ENCODE results near the gene PHACTR3.

Gene PHACTR3

DNA sequence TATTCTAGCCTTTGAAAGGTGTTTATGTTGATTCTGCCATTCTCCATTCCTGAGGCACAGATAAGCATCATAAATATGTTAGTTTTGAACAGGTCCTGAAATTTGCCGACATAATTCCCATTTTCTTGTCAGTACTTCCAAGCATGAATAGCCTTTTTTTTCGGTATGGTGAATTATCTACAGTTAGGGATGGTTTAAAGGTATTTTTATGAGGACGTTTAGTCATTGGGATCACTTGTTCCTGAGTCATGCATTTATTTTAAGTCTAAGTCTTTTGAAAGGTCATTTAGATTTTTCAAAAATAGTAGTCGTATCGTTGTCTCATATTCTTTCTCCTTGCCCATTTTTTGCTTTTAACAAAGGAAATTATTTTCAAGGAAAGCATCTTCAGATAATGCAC, 98.7 kb downstream of the PHACTR3 start:
- DNase-seq: no peak

GRCh38 chr20:59705651-59706399, 101.5 kb downstream of the PHACTR3 start:
- no peak for DNase-seq

DNA sequence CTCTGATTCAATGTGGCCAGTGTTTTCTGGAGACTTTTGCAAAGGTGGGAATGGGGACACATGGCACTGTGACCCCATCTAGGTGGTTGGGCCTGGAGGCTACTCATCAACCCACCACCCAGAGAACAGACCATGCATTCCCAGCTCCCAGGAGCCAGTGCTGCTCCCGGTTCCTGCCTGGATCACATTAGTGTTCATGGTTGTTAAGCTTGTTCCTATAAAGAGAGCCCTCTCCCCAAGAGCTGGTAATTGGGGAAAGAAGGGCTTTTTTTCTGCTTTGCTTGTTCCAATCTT, 102.0 kb downstream of the PHACTR3 start:
- no peak for DNase-seq

- no peak for DNase-seq
These were observed 104.0 kb downstream of the PHACTR3 start for GRCh38 chr20:59708326-59708725.

GRCh38 chr20:59709636-59710035, 105.3 kb downstream of the PHACTR3 start:
- DNase-seq: no peak

DNA sequence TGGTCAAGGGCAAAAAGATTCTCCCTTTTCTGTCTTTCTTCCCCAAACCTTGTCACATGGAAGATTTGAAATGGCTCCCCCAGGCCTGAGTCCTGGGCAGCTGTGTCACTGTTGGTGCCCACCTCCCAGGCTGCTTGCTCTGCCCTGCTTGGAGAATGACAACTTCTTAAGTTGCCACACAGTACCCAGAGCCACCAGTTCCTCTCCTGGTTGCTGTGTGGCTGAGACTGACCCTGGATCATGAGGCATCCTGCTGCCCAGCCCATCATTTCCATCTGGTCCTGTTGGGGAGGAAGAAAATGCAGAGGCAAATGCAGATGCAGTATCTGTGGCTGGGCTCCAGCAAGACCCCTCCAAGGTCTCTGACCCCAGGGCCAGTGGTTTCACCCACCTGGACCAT, 113.7 kb downstream of the PHACTR3 start:
- DNase-seq: no peak

- DNase-seq: no peak
These were observed 114.4 kb downstream of the PHACTR3 start for GRCh38 chr20:59718751-59719150.

GRCh38 chr20:59720013-59720412, 115.7 kb downstream of the PHACTR3 start:
- DNase-seq: no peak

- DNase-seq: no peak
These were observed 117.0 kb downstream of the PHACTR3 start for GRCh38 chr20:59721386-59721785.

DNA sequence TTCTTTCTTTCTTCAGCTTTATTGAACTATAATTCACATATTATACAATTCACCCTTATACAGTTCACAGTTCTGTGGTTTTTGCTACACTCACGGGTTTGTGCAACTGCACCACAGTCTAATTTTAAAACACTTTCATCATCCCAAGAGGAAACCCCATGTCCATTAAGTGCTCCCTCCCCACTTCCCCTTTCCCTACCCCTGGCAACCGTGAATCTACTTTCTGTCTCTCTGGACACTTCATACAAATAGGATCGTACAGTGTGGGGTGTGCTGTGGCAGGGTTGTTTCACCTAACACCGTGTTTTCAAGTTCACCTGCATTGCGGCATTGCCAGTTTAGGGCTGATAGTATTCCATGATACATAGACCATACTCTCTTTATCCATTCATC, 118.8 kb downstream of the PHACTR3 start:
- DNase-seq: no peak

DNA sequence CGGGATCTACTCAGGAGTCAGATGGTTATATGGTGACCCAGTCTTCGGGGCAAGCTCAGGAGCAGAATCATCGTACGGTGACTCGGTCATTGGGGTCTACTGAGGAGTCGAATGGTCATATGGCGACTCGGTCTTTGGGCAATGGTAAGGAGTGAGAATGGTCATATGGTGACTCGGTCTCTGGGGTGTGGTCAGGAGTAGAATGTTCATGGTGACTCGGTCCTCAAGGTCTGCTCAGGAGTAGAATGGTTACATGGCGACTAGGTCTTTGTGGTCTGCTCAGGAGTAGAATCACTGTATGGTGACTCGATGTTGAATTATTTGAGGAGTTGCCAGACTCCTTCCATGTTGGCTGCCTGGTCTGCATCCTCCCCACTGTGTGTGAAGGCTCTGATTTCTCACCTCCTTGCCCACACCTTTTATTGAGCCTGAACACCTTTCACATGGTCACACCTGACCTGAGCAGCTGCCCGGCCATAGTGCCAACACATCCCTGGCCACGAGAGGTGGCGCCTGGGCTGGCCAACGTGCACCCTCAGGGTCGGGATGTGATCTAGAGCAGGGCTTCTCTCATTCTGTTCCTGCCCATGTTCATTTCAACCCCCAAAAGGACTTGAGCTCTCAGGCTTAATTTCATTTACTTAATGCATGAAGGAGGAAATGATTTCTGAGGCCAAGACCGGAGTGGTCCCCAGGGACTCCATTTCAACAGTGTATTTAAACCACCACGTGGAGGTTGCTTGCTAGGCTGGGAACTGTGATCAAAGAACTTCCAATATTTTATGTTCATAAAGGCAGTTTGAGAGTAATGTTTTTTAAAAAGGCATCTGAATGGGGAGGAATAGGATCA, 119.5 kb downstream of the PHACTR3 start:
- DNase-seq: no peak

DNA sequence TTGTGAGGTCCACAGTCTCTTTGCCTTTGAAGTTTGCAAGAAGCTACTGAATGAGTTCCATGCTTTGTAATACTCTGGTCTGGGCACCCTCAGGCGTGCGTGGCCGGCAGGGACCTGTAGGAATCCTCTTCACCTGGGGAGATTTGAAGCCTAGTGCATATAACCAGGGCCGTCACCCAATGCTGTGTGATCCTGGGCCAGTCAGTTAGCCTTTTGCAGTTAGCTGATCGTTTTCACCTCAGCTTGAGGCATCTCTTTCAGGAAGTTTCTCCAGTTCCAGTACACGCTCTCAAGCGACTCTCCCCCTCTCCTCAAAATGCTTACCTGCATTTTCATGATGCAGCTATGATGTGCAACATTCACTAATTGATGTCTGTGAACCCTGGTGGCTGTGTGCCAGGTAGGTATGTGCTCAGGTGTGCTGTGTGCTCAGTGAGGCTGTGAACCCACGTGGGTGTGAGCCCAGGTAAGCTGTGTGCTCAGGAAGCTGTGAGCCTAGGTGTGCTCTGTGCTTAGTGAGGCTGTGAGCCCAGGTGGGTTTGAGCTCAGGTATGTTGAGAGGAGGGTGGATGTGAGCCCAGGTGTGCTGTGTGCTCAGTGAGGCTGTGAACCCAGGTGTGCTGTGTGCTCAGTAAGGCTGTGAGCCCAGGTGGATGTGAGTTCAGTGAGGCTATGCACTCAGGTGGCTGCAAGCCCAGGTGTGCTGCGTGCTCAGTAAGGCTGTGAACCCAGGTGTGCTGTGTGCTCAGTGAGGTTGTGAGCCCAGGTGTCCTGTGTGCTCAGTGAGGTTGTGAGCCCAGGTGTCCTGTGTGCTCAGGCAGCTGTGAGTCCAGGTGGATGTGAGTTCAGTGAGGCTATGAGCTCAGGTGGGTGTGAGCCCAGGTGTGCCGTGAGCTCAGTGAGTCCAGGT, 120.4 kb downstream of the PHACTR3 start:
- DNase-seq: no peak

- no peak for DNase-seq
These were observed 121.3 kb downstream of the PHACTR3 start for GRCh38 chr20:59725476-59726280.

- DNase-seq: no peak
These were observed 121.9 kb downstream of the PHACTR3 start for GRCh38 chr20:59726281-59726595.

- DNase-seq: no peak
These were observed 124.5 kb downstream of the PHACTR3 start for GRCh38 chr20:59728722-59729430.

- DNase-seq: no peak
These were observed 125.2 kb downstream of the PHACTR3 start for GRCh38 chr20:59729506-59729905.

DNA sequence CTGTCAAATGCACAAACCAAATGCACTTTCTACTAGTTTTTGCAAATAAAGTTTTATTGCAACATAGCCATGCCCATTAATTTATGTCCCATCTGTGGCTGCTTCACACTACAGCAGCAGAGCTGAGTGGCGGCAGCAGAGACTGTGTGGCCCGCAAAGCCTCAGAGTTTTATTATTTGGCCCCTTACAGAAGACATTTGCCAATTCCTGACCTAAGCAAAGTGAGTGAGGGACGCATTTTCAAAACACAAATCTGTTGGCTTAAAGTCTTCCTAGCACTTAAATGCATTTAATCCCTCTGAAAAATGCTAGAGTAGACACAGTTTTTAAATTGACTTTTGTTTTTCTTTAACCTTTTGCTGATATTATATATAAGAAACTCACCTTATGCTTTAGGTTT, 126.4 kb downstream of the PHACTR3 start:
- DNase-seq: no peak

GRCh38 chr20:59731376-59731775, 127.0 kb downstream of the PHACTR3 start:
- no peak for DNase-seq

- no peak for DNase-seq
These were observed 129.0 kb downstream of the PHACTR3 start for GRCh38 chr20:59733351-59733750.

- no peak for DNase-seq
These were observed 131.1 kb downstream of the PHACTR3 start for GRCh38 chr20:59735486-59735885.

DNA sequence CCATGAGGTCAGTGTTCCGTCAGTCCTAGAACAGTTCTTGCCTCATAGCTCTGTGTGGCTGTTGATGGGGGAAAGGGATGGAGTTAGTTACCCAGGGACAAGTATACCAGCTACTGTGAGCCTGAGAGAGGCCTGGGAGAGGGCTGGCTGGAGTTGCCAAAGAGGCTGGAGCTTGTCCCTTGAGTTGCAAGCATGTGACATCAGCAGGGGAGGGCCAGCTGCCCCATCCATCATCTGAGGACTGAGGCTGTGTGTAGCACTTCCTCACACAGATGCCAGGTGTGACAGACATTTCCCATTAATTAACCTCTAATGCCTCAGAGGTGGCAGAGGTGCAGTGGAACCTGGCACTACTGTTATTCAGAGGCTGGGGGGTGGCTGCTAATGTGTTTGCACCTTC, 131.6 kb downstream of the PHACTR3 start:
- no peak for DNase-seq

- no peak for DNase-seq
These were observed 132.0 kb downstream of the PHACTR3 start for GRCh38 chr20:59736366-59736765.

All from T-helper 2 cell (primary cell).